ENCODE measurements around the gene KIAA0408.
"Not testable (repeated sequence)": the region's sequence is repeated elsewhere in the genome, so short reads cannot be mapped to it uniquely, and the experiment has no call there.

KIAA0408 gene

DNA sequence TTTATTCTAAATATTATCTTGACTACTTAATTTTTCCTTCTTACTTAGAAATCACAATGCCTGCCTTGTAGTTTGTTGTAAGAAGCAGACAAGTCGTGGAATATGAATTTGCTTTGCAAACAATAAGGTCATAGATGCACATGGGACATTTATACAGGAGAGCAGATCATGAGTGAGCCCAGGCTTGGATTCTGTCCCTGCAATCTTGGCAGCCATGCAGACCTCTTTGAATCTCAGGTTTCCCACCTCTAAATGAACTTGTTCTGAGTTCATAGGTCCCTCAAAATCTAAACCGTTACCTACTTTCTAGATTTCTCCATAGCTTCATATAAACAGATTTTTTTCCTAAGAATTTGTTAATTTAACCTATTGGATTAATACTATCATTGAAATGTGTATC lies 19.5 kb downstream of the KIAA0408 start:
- ChIA-PET CTCF (no interaction called here), POLR2A (no interaction called here)
- H3K36me3 ChIP-seq (ENCODE audit: control insufficient read depth in 4 of 4, insufficient read depth in 4 of 4, low read length in 3 of 4), result no peaks in the 10 kb centered on the region
- H3K9me3 ChIP-seq (ENCODE audit: control extremely low read depth in 1 of 5, control insufficient read depth in 4 of 5, insufficient read depth in 2 of 5, low read depth in 1 of 5, low read length in 4 of 5), result no peaks in the 10 kb centered on the region
- H3K4me1 ChIP-seq (ENCODE audit: control extremely low read depth in 1 of 4, control insufficient read depth in 4 of 4, insufficient read depth in 4 of 4, low read length in 3 of 4), result no peaks in the 10 kb centered on the region
- DNase-seq, result no peak
- no peak overlapping the region for H3K27ac ChIP-seq (ENCODE audit: insufficient read depth in 1 of 2, low read depth in 1 of 2, low read length in 2 of 2, poor library complexity in 1 of 2, severe bottlenecking in 2 of 2)
- WGBS (ENCODE audit: insufficient coverage), result no CpG with 5 or more reads among the region's 2 CpGs
- H3K4me3 ChIP-seq (ENCODE audit: control insufficient read depth in 1 of 7, extremely low read depth in 1 of 7, insufficient read depth in 4 of 7, low read depth in 2 of 7, low read length in 6 of 7), result no peak overlapping the region
- H3K27me3 ChIP-seq (replicated peaks in 2 of 5; ENCODE audit: control insufficient read depth in 4 of 5, insufficient read depth in 5 of 5, low read length in 4 of 5), result no peaks in the 10 kb centered on the region

DNA sequence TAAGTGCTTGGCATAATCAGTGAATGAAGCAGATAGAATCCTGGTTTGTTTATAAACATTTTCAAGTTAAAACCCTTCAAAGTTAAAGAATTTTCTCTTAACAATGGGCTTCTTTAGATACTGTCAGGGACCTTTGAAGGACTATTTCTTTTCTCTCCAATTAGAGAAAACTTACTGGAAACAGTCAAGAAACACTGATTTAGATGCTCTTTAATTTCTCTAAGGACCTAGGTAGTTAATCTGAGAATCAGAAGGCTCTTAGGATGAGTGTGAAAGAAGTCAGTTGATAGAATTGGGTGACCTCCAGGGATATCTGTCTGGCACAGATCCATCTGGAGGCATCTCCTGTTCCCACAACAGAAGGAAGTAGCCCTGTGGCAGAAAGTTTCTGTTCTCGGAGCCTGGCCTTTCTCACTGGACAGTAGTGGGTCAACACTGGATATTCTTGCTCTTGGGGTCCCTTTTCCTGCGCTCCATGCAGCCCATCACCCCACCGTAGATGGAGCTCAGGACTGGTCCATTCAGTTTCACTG lies 22.5 kb downstream of the KIAA0408 start:
- no peak for DNase-seq
- POLR2A ChIA-PET, result no interaction called here
- WGBS (ENCODE audit: insufficient coverage), result 97% methylated on average over 3 of the region's 3 CpGs

DNA sequence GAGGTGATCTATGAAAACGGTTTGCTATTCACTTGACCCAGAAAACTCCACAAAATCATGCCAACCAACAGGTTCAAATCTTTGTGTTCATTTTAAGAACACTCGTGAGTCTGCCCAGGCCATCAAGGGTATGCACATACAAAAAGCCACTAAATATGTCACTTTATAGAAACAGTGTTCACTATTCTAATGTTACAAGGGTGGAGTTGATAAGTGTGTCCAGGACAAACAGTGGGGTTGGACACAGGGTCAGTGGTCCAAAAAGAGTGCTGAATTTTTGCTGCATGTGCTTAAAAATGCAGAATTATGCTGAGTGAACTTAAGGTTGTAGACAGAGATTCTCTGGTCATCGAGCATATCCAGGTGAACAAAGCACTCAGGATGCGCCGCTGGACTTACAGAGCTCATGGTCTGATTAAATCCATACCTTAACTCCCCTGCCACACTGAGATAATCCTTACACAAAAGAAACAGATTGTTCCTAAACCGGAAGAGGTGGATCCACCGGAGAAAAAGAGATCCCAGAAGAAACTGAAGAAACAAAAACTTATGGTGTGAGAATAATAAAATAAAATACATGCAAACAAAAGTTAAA lies 23.5 kb downstream of the KIAA0408 start:
- Histone ChIP-seq H3K4me1 (ENCODE audit: control extremely low read depth in 1 of 4, control insufficient read depth in 4 of 4, insufficient read depth in 4 of 4, low read length in 3 of 4) (no peaks in the 10 kb centered on the region), H3K27me3 (replicated peaks in 2 of 5; ENCODE audit: control insufficient read depth in 4 of 5, insufficient read depth in 5 of 5, low read length in 4 of 5) (no peaks in the 10 kb centered on the region), H3K4me3 (ENCODE audit: control insufficient read depth in 1 of 7, extremely low read depth in 1 of 7, insufficient read depth in 4 of 7, low read depth in 2 of 7, low read length in 6 of 7) (no peak overlapping the region), H3K36me3 (ENCODE audit: control insufficient read depth in 4 of 4, insufficient read depth in 4 of 4, low read length in 3 of 4) (no peaks in the 10 kb centered on the region), H3K27ac (ENCODE audit: insufficient read depth in 1 of 2, low read depth in 1 of 2, low read length in 2 of 2, poor library complexity in 1 of 2, severe bottlenecking in 2 of 2) (no peak overlapping the region), H3K9me3 (ENCODE audit: control extremely low read depth in 1 of 5, control insufficient read depth in 4 of 5, insufficient read depth in 2 of 5, low read depth in 1 of 5, low read length in 4 of 5) (no peaks in the 10 kb centered on the region)
- DNase-seq, result no peak
- CTCF ChIA-PET, result no interaction called here
- POLR2A ChIA-PET, result no interaction called here
- whole genome bisulfite sequencing (ENCODE audit: insufficient coverage), result 93% methylated on average over 2 of the region's 7 CpGs

More for the DNA sequence above, 22.5 kb downstream of the KIAA0408 start:
- Histone ChIP-seq H3K27ac (ENCODE audit: insufficient read depth in 1 of 2, low read depth in 1 of 2, low read length in 2 of 2, poor library complexity in 1 of 2, severe bottlenecking in 2 of 2) (no peak overlapping the region), H3K27me3 (replicated peaks in 2 of 5; ENCODE audit: control insufficient read depth in 4 of 5, insufficient read depth in 5 of 5, low read length in 4 of 5) (no peaks in the 10 kb centered on the region), H3K36me3 (ENCODE audit: control insufficient read depth in 4 of 4, insufficient read depth in 4 of 4, low read length in 3 of 4) (no peaks in the 10 kb centered on the region), H3K4me1 (ENCODE audit: control extremely low read depth in 1 of 4, control insufficient read depth in 4 of 4, insufficient read depth in 4 of 4, low read length in 3 of 4) (no peaks in the 10 kb centered on the region), H3K4me3 (ENCODE audit: control insufficient read depth in 1 of 7, extremely low read depth in 1 of 7, insufficient read depth in 4 of 7, low read depth in 2 of 7, low read length in 6 of 7) (no peak overlapping the region), H3K9me3 (ENCODE audit: control extremely low read depth in 1 of 5, control insufficient read depth in 4 of 5, insufficient read depth in 2 of 5, low read depth in 1 of 5, low read length in 4 of 5) (no peaks in the 10 kb centered on the region)
- CTCF ChIA-PET, result no interaction called here

DNA sequence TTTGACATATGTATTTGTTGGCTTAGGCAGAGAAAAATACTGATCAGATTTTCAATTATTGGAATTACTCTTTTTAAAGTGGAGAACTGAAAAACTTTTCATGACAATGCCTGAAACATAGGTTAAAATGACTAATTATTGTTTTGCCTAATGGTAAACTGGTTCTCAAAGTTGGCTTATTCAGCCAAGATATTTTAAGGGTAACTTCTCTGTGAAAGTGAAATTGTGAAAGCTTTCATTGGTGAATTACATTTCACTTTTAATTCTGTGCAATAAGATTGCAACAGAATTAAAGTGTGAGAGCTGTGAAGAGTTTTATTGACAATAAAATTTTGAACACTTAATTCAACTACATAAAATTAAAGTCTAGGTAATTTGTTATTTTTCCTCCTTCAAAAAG lies 24.5 kb downstream of the KIAA0408 start:
- Histone ChIP-seq H3K4me1 (ENCODE audit: control extremely low read depth in 1 of 4, control insufficient read depth in 4 of 4, insufficient read depth in 4 of 4, low read length in 3 of 4) (no peaks in the 10 kb centered on the region), H3K27me3 (replicated peaks in 2 of 5; ENCODE audit: control insufficient read depth in 4 of 5, insufficient read depth in 5 of 5, low read length in 4 of 5) (no peaks in the 10 kb centered on the region), H3K4me3 (ENCODE audit: control insufficient read depth in 1 of 7, extremely low read depth in 1 of 7, insufficient read depth in 4 of 7, low read depth in 2 of 7, low read length in 6 of 7) (no peak overlapping the region), H3K9me3 (ENCODE audit: control extremely low read depth in 1 of 5, control insufficient read depth in 4 of 5, insufficient read depth in 2 of 5, low read depth in 1 of 5, low read length in 4 of 5) (no peaks in the 10 kb centered on the region), H3K36me3 (ENCODE audit: control insufficient read depth in 4 of 4, insufficient read depth in 4 of 4, low read length in 3 of 4) (no peaks in the 10 kb centered on the region), H3K27ac (ENCODE audit: insufficient read depth in 1 of 2, low read depth in 1 of 2, low read length in 2 of 2, poor library complexity in 1 of 2, severe bottlenecking in 2 of 2) (no peak overlapping the region)
- POLR2A ChIA-PET, result interaction anchor here (0.6 kb wide), 1 partner anchor 1809 kb away, joined by 3 read pairs; no protein-coding TSS in a partner anchor
- CTCF ChIA-PET, result no interaction called here
- no peak for DNase-seq

DNA sequence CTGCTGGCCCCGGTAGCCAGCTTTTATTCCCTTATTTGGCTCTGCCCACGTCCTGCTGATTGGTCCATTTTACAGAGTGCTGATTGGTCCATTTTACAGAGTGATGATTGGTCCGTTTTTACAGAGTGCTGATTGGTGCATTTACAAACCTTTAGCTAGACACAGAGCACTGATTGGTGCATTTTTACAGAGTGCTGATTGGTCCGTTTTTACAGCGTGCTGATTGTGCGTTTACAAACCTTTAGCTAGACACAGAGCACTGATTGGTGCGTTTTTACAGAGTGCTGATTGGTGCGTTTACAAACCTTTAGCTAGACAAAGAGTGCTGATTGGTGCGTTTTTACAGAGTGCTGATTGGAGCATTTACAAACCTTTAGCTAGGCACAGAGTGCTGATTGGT lies 30.6 kb downstream of the KIAA0408 start:
- 99% methylated on average over 8 of the region's 9 CpGs for WGBS (ENCODE audit: insufficient coverage)
- H3K4me3 ChIP-seq (ENCODE audit: control insufficient read depth in 1 of 7, extremely low read depth in 1 of 7, insufficient read depth in 4 of 7, low read depth in 2 of 7, low read length in 6 of 7); H3K27ac ChIP-seq (ENCODE audit: insufficient read depth in 1 of 2, low read depth in 1 of 2, low read length in 2 of 2, poor library complexity in 1 of 2, severe bottlenecking in 2 of 2); H3K9me3 ChIP-seq (ENCODE audit: control extremely low read depth in 1 of 5, control insufficient read depth in 4 of 5, insufficient read depth in 2 of 5, low read depth in 1 of 5, low read length in 4 of 5); H3K27me3 ChIP-seq (replicated peaks in 2 of 5; ENCODE audit: control insufficient read depth in 4 of 5, insufficient read depth in 5 of 5, low read length in 4 of 5); H3K4me1 ChIP-seq (ENCODE audit: control extremely low read depth in 1 of 4, control insufficient read depth in 4 of 4, insufficient read depth in 4 of 4, low read length in 3 of 4); H3K36me3 ChIP-seq (ENCODE audit: control insufficient read depth in 4 of 4, insufficient read depth in 4 of 4, low read length in 3 of 4); DNase-seq; POLR2A ChIA-PET; CTCF ChIA-PET: not testable (repeated sequence)

DNA sequence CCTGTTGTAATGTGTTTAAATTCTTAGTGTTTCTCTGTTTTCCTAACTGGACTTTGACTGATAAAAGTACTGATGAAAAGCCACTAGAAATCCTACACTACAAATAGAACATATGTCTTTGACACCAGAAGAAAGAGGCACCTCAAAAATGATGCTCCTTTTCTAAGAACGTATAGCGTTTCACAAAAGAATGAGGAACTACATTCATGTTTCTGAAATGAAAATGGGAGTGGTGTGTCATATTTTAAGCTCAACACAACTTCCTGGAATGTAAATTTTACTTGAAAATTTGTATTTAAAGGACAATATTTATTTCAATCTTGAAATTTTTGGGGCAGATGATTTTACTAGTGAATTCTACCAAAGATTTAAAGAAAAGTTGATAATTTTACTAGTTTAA lies 35.3 kb downstream of the KIAA0408 start:
- peak in 2 of 3 donors; percentile 24 to 47 for DNase-seq
- POLR2A ChIA-PET, result no interaction called here
- H3K4me3 ChIP-seq (ENCODE audit: control insufficient read depth in 1 of 7, extremely low read depth in 1 of 7, insufficient read depth in 4 of 7, low read depth in 2 of 7, low read length in 6 of 7), result no peak overlapping the region
- H3K4me1 ChIP-seq (ENCODE audit: control extremely low read depth in 1 of 4, control insufficient read depth in 4 of 4, insufficient read depth in 4 of 4, low read length in 3 of 4), result peaks cover 0 to 4% (median 3%) of the 10 kb centered on the region in 4 experiments
- no peaks in the 10 kb centered on the region for H3K27me3 ChIP-seq (replicated peaks in 2 of 5; ENCODE audit: control insufficient read depth in 4 of 5, insufficient read depth in 5 of 5, low read length in 4 of 5)
- H3K9me3 ChIP-seq (ENCODE audit: control extremely low read depth in 1 of 5, control insufficient read depth in 4 of 5, insufficient read depth in 2 of 5, low read depth in 1 of 5, low read length in 4 of 5), result no peaks in the 10 kb centered on the region
- no peaks in the 10 kb centered on the region for H3K36me3 ChIP-seq (ENCODE audit: control insufficient read depth in 4 of 4, insufficient read depth in 4 of 4, low read length in 3 of 4)
- no peak overlapping the region for H3K27ac ChIP-seq (ENCODE audit: insufficient read depth in 1 of 2, low read depth in 1 of 2, low read length in 2 of 2, poor library complexity in 1 of 2, severe bottlenecking in 2 of 2)
- CTCF ChIA-PET, result no interaction called here
- WGBS (ENCODE audit: insufficient coverage), result no CpG with 5 or more reads among the region's 2 CpGs

DNA sequence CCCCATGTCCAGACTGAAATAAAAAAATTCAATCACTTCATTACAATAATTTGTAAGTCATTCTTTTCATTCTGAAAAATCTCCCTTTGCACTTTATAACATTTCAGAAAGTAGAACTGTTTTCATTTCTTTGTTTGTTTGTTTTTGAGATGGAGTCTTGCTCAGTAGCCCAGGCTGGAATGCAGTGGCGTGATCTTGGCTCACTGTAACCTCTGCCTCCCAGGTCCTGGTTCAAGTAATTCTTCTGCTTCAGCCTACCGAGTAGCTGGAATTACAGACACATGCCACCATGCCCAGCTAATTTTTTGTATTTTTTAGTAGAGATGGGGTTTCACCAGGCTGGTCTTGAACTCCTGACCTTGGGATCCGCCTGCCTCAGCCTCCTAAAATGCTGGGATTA lies 38.0 kb downstream of the KIAA0408 start:
- H3K4me1 ChIP-seq (ENCODE audit: control extremely low read depth in 1 of 4, control insufficient read depth in 4 of 4, insufficient read depth in 4 of 4, low read length in 3 of 4); H3K9me3 ChIP-seq (ENCODE audit: control extremely low read depth in 1 of 5, control insufficient read depth in 4 of 5, insufficient read depth in 2 of 5, low read depth in 1 of 5, low read length in 4 of 5); H3K27ac ChIP-seq (ENCODE audit: insufficient read depth in 1 of 2, low read depth in 1 of 2, low read length in 2 of 2, poor library complexity in 1 of 2, severe bottlenecking in 2 of 2); POLR2A ChIA-PET; H3K36me3 ChIP-seq (ENCODE audit: control insufficient read depth in 4 of 4, insufficient read depth in 4 of 4, low read length in 3 of 4); H3K27me3 ChIP-seq (replicated peaks in 2 of 5; ENCODE audit: control insufficient read depth in 4 of 5, insufficient read depth in 5 of 5, low read length in 4 of 5); H3K4me3 ChIP-seq (ENCODE audit: control insufficient read depth in 1 of 7, extremely low read depth in 1 of 7, insufficient read depth in 4 of 7, low read depth in 2 of 7, low read length in 6 of 7); DNase-seq: not testable (repeated sequence)
- CTCF ChIA-PET, result interaction anchor here (0.9 to 4.2 kb wide), 5 partner anchors 40 to 120 kb away, joined by 3 to 16 read pairs (median 4); no protein-coding TSS in a partner anchor
- no CpG with 5 or more reads among the region's 3 CpGs for WGBS (ENCODE audit: insufficient coverage)
